Endothelial cell of umbilical vein (primary cell): ENCODE measurements around the gene UBE3A. TPM values are rescaled to one million over a fixed set of nuclear protein-coding genes. Genes with fewer than 3 reads are reported as not detected.

Source experiments
- BruUV-seq: library from RNA; stranded (reverse); fragments of 400-500 nt; replicated peaks from 2 replicates; lab custom pipeline; 2021; lab: Mats Ljungman, UMichigan
- CTCF ChIA-PET: fragments of 300-600, 350-600 bp; sonication (Branson Sonifier 250); formaldehyde crosslinking; loops from one replicate; lab custom pipeline; 2021; ENCODE audit warnings: antibody characterized with exemption, inconsistent platforms; lab: Charles Lee
- POLR2A ChIA-PET: fragments of 300-600, 350-600 bp; sonication (Branson Sonifier 250); formaldehyde crosslinking; loops from one replicate; lab custom pipeline; 2021; ENCODE audit warnings: antibody characterized with exemption, inconsistent platforms; lab: Charles Lee
- DNase-seq: peaks from one replicate; pipeline ENCODE4 v3.0.0-alpha.2; 2011; ENCODE audit warnings: low read depth, low spot score
- FAIRE-seq: peaks from 2 replicates; lab custom pipeline; 2011; peaks lifted over from hg19 to GRCh38; lab: Jason Lieb, UNC
- H2AFZ ChIP-seq: 2 replicates; pipeline ENCODE4 v1.6.0; 2012; ENCODE audit warnings: low read depth, low read length, control low read depth, inconsistent platforms
- H3K27ac ChIP-seq: 2 replicates; pipeline ENCODE4 v1.5.1; 2011; ENCODE audit warnings: low read depth, mild to moderate bottlenecking, control low read depth, low read length, moderate library complexity; ENCODE audit not compliant: insufficient read depth
- H3K27me3 ChIP-seq, 2 experiments: 2 replicates each; pipeline versions ENCODE4 v1.6.0 to v1.6.1; 2011; ENCODE audit warnings: low read length in 2 of 2, mixed read lengths in 1 of 2; ENCODE audit not compliant: control insufficient read depth in 2 of 2, insufficient read depth in 2 of 2
- H3K36me3 ChIP-seq, 2 experiments: 2 replicates in 1 of 2; 3 replicates in 1 of 2; pipeline ENCODE4 v1.5.1; 2011; ENCODE audit warnings: low read length in 2 of 2, mild to moderate bottlenecking in 1 of 2, moderate library complexity in 1 of 2; ENCODE audit not compliant: control insufficient read depth in 2 of 2, insufficient read depth in 2 of 2; ENCODE audit errors: extremely low read depth in 1 of 2
- H3K4me1 ChIP-seq: 3 replicates; pipeline ENCODE4 v1.5.1; 2011; ENCODE audit warnings: mild to moderate bottlenecking, low read length; ENCODE audit not compliant: control insufficient read depth, insufficient read depth; ENCODE audit errors: extremely low read depth
- H3K4me2 ChIP-seq: 2 replicates; pipeline ENCODE4 v1.6.1; 2011; ENCODE audit warnings: low read length, control low read depth, mixed read lengths; ENCODE audit not compliant: insufficient read depth
- H3K4me3 ChIP-seq, 3 experiments: fragments of 200-600 bp in 1 of 3; sonication (generic), shearing (Covaris generic) in 1 of 3; replicated peaks in 1 of 3; 2 replicates each; pipeline ENCODE4 v1.5.1; 2011 to 2016; ENCODE audit warnings: control low read depth in 3 of 3, low read length in 3 of 3, mild to moderate bottlenecking in 2 of 3, inconsistent platforms in 1 of 3, low read depth in 1 of 3, moderate library complexity in 1 of 3; ENCODE audit not compliant: insufficient read depth in 1 of 3
- H3K79me2 ChIP-seq: 2 replicates; pipeline ENCODE4 v1.6.0; 2012; ENCODE audit warnings: low read length, inconsistent platforms; ENCODE audit not compliant: control insufficient read depth, insufficient read depth
- H3K9ac ChIP-seq: replicated peaks from 2 replicates; pipeline ENCODE3; 2011; ENCODE audit warnings: low read length, control low read depth; ENCODE audit not compliant: insufficient read depth; ENCODE audit errors: extremely low read depth
- H3K9me1 ChIP-seq: replicated peaks from 3 replicates; pipeline ENCODE4 v1.6.0; 2011; ENCODE audit warnings: mild to moderate bottlenecking, low read length; ENCODE audit not compliant: control insufficient read depth, insufficient read depth; ENCODE audit errors: extremely low read depth
- H3K9me3 ChIP-seq: replicated peaks from 2 replicates; pipeline ENCODE4 v1.5.1; 2012; ENCODE audit warnings: low read length, inconsistent platforms; ENCODE audit not compliant: control insufficient read depth, insufficient read depth
- H4K20me1 ChIP-seq: replicated peaks from 2 replicates; pipeline ENCODE3; 2011; ENCODE audit warnings: mild to moderate bottlenecking, low read length; ENCODE audit not compliant: control insufficient read depth, insufficient read depth; ENCODE audit errors: extremely low read depth
- CTCF ChIP-seq, 2 donors: IDR thresholded peaks; 1 replicate in 1 of 2; 2 replicates in 1 of 2; pipeline ENCODE4 v1.5.1; 2011; ENCODE audit warnings: low read length in 2 of 2, mild to moderate bottlenecking in 2 of 2, moderate library complexity in 2 of 2, control low read depth in 1 of 2, inconsistent platforms in 1 of 2, low read depth in 1 of 2; ENCODE audit not compliant: insufficient read depth in 1 of 2; ENCODE audit errors: extremely low read depth in 1 of 2
- EZH2 ChIP-seq: IDR thresholded peaks from 2 replicates; pipeline ENCODE4 v1.6.1; 2012; ENCODE audit warnings: borderline replicate concordance, low read depth, mild to moderate bottlenecking, moderate library complexity, low read length, inconsistent platforms; ENCODE audit not compliant: severe bottlenecking
- FOS ChIP-seq: IDR thresholded peaks from 2 replicates; pipeline ENCODE4 v1.6.1; 2011; ENCODE audit warnings: mild to moderate bottlenecking, low read length, moderate library complexity, borderline replicate concordance; ENCODE audit not compliant: insufficient read depth
- GATA2 ChIP-seq: IDR thresholded peaks from 2 replicates; pipeline ENCODE4 v1.7.0; 2011; ENCODE audit warnings: low read depth, mild to moderate bottlenecking, moderate library complexity, mixed read lengths, low read length; ENCODE audit not compliant: insufficient read length, insufficient read depth
- JUN ChIP-seq: IDR thresholded peaks from 2 replicates; pipeline ENCODE4 v1.6.1; 2011; ENCODE audit warnings: borderline replicate concordance, low read depth; ENCODE audit not compliant: insufficient read length, insufficient read depth
- MAX ChIP-seq: IDR thresholded peaks from 2 replicates; pipeline ENCODE4 v1.6.1; 2011; ENCODE audit not compliant: insufficient read depth, insufficient read length
- MYC ChIP-seq: IDR thresholded peaks from one replicate; pipeline ENCODE4 v1.6.1; 2011; ENCODE audit warnings: mild to moderate bottlenecking, low read depth, low read length
- POLR2A ChIP-seq: IDR thresholded peaks from 2 replicates; pipeline ENCODE4 v1.6.1; 2012; ENCODE audit warnings: low read depth, mild to moderate bottlenecking, control low read depth, low read length
- dilution Hi-C: fragments of 300-500 bp; cut with MboI; formaldehyde crosslinking; loops from one replicate; pipeline ENCODE4 v1.15.0; 2019; ENCODE audit warnings: low sequenced_read_pairs; ENCODE audit not compliant: extremely low pct_ligation_motif_present
- intact Hi-C: fragments of 100-400 bp; cut with micrococcal nuclease; formaldehyde crosslinking; loops from one replicate; pipeline ENCODE4 v1.10.0; 2022
- polyA plus RNA-seq, 4 experiments: library from polyadenylated mRNA; depleted of rRNA in 3 of 4; stranded (reverse) in 3 of 4; unstranded in 1 of 4; fragments of >200 nt; gene quantifications; 2 replicates each; pipeline versions ENCODE4 v1.2.1 to v1.2.3, GENCODE V29; 2011 to 2012; ENCODE audit warnings: missing spikeins in 1 of 4
- total RNA-seq: library from RNA; stranded (reverse); gene quantifications from 2 replicates; pipeline ENCODE4 v1.2.3, GENCODE V29; 2021

The UBE3A gene
- total and polyA plus RNA-seq, 2 donors (not counting 3 experiments of a cell fraction or from before 2014, with no cell fraction given), result 8.5 to 69.3 TPM

- no peaks in the 10 kb centered on the region for H3K9me3 ChIP-seq
- no peak overlapping the region for H3K9ac ChIP-seq
- FAIRE-seq, result no peak
- dilution Hi-C loops, result no loop called here
- H3K27me3 ChIP-seq, result no peaks in the 10 kb centered on the region
- peaks cover 0 to 2% of the 10 kb centered on the region in 2 experiments for H3K36me3 ChIP-seq
- ChIA-PET POLR2A (no interaction called here), CTCF (no interaction called here)
- no peak for TF ChIP-seq CTCF (IDR thresholded peaks at IDR 0.05; ENCODE audit: extremely low read depth in 1 of 2, insufficient read depth in 1 of 2, low read depth in 1 of 2, low read length in 2 of 2)
- TF ChIP-seq GATA2, result no peak
- no peak for TF ChIP-seq EZH2
- no peak for TF ChIP-seq MYC
- TF ChIP-seq MAX, result no peak
- no peak for TF ChIP-seq JUN
- no peak for TF ChIP-seq POLR2A
- no peak for TF ChIP-seq FOS
- no peak overlapping the region for H2AFZ ChIP-seq
- intact Hi-C loops, result no loop called here
- no peaks in the 10 kb centered on the region for H3K9me1 ChIP-seq
- H4K20me1 ChIP-seq, result no peaks in the 10 kb centered on the region
- no peak overlapping the region for H3K27ac ChIP-seq
- no peak overlapping the region for H3K4me2 ChIP-seq
- H3K4me1 ChIP-seq, result no peaks in the 10 kb centered on the region
- H3K79me2 ChIP-seq, result peaks cover 7% of the 10 kb centered on the region
- no peak overlapping the region for H3K4me3 ChIP-seq
- no TSS peak for BruUV-seq
- DNase-seq, result no peak
These were observed 91.1 kb downstream of the UBE3A start for GRCh38 chr15:25347707-25348106.
